SK-N-SH treated with all-trans-retinoic acid at 6 μM for 48 hours (cell line): ENCODE data around the gene SMYD3.

Experiments
- CSDC2 ChIP-seq: fragments of 250-450 bp; sonication (Bioruptor Pico); IDR thresholded peaks from 2 replicates; pipeline ENCODE4 v1.5.0; 2020; ENCODE audit warnings: mild to moderate bottlenecking, moderate library complexity
- PPARA ChIP-seq: fragments of 250-450 bp; sonication (Bioruptor Pico); IDR thresholded peaks from 2 replicates; pipeline ENCODE4 v1.5.0; 2020; ENCODE audit warnings: mild to moderate bottlenecking, borderline replicate concordance
- ZFP30 ChIP-seq: fragments of 450-650 bp; formaldehyde crosslinking; IDR thresholded peaks from 2 replicates; pipeline ENCODE4 v1.5.0; 2022; ENCODE audit warnings: mild to moderate bottlenecking, moderate library complexity
- TF ChIP-seq, protein P1 (sequence below): fragments of 250-450 bp; sonication (Bioruptor Pico); IDR thresholded peaks from 2 replicates; pipeline ENCODE4 v1.5.1; 2020; ENCODE audit warnings: low read depth, mild to moderate bottlenecking, moderate library complexity

DNA sequence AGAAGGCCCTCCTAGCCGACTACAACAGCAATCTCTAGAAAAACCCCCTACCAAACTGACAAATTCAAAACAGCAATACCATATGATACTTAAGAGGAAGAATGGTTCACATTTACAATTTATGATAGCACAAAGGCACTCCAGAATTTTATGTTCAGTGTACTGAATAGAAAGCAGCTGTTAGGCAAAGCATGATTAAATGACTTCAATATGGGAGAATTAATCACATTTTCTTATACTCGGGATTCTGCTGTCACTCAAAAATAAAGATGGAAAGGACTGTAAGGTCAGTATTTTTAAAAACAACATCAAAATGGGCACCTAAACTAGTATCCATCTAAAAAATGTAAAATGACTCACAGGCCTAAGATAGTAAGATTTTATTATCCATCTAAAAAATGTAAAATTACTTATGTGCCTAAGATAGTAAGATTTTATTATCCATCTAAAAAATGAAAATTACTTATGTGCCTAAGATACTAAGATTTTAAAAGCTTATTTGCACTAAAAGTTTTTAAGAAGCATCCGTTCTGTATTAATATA lies 198.5 kb downstream of the SMYD3 start:
- no peak for TF ChIP-seq PPARA (CRISPR knock-in tag)
- no peak for TF ChIP-seq ZFP30 (CRISPR knock-in tag)
- TF ChIP-seq, protein P1, sequence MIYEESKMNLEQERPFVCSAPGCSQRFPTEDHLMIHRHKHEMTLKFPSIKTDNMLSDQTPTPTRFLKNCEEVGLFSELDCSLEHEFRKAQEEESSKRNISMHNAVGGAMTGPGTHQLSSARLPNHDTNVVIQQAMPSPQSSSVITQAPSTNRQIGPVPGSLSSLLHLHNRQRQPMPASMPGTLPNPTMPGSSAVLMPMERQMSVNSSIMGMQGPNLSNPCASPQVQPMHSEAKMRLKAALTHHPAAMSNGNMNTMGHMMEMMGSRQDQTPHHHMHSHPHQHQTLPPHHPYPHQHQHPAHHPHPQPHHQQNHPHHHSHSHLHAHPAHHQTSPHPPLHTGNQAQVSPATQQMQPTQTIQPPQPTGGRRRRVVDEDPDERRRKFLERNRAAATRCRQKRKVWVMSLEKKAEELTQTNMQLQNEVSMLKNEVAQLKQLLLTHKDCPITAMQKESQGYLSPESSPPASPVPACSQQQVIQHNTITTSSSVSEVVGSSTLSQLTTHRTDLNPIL (CRISPR knock-in tag): no peak
- no peak for TF ChIP-seq CSDC2 (CRISPR knock-in tag)
